ENCODE results near the gene COPS8.

Gene COPS8

DNA sequence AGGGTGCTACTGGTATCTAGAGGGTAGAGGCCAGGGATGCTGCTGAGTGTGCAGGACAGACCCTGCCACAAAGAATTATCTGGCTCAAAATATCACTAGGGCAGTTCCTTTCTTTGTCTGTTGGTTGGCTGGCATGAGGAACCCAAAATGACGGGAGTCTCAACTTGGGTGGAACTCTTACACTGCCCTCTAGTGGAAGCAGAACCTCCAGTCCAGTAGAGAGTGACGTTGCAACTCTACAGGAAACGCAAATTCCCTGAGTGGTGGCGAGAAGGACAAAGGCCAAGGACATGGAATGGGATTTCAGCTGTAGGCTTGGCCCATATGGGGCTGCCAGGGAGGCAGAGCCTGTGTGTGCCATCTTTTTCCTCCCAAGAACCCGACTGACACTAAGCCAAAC, 47.1 kb downstream of the COPS8 start:
- no peak for DNase-seq

DNA sequence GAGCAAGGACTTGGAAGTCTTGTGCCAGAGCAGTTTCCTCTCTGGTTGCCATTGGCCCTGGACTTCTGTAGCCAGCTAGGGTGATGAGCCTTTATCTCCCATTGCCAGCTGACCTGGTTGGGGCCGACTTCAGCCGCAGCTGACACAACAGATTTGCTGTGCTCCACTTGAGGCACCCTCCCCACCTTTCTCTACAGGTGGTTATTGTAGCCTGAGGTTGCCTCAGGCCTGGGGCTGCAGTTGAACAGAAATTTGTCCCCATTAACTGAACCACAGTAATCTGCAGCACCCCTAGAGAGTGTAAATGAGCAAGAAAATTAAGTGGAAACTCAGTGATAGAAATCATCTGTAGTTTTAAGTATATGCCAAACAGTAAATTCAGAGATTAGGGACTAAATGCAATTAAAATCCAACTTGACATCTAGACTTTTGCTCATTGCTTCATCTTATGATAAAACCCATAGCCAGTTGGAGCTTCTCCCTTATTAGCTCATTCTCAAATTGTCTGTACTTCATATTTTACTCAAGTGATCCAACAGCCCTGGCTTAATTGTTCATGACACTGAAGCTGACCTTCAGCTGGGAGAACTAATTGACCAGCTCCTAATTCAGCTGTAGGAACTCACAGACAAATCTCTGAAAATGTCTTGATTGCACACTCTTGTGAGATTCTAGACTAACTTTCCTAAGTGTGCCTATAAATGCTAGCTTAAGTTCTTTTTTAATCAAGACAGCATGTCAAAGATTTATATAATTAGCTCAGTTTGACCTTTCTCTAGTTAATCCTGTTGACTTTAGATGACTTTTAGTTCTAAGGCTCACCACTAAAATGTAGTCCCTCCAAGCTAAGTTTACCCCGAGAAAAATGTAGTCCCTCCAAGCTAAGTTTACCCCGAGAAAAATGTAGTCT, 48.9 kb downstream of the COPS8 start:
- DNase-seq, result no peak

DNA sequence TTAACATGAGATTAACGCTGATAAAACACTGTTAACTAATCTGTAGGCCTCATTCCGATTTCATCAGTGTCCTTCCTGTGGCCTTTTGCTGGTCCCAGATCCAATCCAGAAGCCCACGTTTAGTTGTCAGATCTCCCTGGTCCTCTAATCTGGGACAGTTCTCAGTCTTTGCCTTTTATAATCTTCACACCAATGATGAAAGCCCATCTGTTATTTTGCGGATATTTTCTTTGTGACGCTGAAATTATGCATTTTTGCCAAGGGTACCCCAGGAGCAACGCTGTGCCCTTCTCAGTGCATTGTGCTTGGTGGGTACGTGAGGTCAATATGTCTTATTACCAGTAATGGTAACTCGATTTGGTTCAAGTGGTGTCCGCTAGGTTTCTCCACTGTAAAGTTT, 51.1 kb downstream of the COPS8 start:
- DNase-seq, result no peak

DNA sequence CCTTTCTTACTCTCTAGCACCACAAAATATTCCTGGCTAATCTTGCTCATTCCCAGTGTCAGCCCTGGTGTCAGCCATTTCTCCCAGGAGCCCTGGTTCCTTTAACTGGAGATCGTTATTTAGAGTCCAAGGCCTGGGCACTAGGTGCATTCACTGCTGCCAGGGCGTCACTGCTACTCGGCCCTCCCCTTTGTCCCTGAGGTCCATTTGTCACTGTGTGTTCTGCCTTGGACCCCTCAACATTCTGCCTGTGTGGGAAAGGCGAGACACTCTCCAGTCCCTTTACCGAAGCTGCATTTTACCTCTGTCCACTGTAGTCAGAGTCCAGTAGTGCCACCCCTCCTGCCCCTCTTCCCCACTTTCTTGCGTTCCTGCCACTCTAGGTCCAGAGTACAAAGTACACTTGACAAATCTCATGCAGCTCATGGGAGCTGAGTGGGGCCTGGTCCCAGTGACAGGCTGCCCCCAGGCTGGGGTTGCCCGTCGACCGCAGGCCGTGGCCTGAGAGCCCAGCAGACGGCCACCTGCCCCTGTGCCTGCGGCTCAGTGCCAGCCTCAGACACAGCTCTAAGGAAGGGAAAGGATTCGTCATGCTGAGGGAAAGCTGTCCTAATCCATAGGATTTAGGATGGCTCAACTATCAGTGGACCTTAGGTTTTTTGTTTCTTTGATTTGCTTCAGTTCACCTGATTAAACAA, 52.1 kb downstream of the COPS8 start:
- no peak for DNase-seq

DNA sequence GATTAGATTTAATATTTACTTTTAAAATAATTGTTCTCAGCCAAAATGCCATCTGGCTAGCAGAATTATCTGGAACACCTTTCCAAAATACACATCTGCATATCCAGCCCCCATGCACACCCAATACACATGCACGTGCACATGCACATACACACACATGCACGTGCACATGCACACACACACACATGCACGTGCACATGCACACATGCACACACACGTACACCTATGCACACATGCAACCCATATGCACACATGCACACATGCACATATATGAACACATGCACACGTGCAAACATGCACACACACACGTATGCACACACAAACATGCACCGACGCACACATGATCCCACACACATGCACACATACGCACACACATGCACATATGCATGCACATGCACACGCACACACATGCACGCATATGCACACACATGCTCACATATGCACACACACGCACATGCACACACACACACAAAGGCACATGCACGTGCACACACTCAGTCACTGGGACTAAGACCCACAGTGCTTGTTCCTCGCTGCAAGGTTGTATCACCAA, 53.5 kb downstream of the COPS8 start:
- DNase-seq, result no peak

DNA sequence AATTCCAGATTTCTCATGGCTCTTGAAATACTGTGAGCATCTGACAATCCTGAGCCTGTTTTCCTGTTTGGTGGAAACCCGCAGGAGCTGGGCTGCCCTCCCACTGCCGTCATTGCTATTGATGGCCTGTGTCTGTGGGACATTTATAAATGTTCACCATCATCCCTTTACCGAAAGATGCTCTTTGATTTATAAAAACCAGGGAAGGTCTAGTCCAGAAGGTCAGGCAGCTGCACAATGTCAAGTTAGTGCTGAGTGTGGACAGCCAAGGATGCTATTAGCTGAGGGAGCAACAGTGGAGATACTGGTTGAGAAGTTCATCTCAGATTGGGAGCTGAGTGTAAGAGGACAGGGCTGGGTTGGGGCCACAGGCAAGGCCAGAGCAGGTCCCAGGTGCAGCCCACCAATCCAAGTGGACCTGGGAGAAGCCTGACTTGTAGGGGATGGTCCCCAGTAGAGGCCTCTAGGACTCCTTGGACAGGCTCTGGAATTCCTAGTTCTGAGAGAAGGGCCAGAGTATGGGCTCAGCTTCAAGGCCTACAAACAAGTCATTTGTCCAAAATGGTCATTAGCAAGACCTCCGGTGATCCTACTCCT, 55.1 kb downstream of the COPS8 start:
- DNase-seq, result no peak

DNA sequence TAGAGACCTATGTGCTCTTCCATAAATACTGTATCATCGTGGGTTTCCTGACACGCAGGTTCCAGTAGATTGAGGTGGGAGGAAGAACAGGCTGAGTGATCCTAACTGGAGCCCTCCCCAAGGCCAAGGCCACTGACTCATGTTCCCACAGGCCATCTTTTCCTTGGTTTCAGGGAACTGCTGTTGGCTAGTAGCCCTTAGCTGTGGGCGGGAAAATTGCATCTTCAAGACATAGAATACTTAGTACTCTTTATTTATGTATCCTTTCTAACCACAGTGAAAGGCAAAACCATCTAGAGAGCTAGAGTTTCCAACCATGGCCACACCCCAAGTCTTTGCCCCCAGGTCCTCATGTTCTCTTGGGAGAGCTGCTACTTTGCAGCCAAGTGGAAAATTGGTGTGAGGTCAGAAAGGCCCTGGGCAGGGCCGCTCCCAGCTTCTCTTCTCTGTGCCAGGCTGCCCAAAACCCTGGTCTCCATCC, 55.9 kb downstream of the COPS8 start:
- DNase-seq, result no peak

DNA sequence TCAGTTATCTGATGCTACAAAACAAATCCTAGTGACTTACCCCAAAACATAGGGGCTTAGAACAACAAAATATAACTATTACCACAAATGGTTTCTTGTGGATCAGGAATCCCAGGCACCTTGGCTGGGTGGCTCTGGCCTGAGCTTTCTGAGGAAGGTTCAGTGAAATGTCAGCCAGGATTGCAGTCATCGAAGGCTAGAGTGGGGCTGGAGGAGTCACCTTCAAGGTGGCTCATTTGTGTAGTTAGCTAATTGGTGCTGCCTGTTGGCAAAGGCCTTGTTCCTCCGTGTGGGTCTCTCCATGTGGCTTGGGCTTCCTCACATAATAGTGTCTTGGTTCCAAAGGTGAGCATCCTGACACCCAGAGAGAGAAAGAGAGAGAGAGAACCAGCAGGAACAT, 57.4 kb downstream of the COPS8 start:
- DNase-seq, result no peak

DNA sequence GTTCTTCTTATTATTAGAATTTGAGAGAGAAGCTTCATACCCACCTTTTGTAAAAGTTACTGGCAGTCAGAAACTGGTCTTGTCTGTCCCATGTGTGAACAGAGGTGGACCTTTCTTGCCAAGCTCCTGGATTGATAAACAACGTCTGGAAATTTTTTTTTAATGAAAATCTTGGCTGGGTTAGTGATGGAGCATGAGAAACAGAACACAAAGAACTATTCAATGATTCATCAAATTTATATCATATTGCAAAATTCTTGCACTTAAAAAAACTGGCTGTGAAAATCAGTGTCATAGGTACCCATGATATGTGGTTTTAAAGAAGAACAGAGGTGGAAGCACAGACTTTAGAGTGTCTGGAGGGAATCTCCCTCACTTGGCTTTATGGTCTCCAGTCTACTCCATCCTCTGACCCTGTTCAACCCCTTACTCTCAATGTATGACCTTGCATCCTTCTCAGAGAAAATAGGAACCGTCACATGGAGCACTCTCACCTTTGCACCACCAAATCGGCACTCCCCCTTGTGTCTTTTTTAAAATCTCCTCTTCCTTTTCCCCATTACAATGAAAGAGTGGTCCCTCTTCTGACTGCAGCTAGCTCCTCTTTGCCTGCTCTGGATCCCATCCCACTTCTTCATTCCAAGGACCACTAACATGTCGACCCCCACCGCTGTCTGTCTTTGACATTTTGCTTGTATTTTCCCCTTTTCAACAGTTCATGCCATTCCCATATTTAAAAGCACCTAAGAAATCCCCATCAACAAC, 58.2 kb downstream of the COPS8 start:
- DNase-seq, result no peak

DNA sequence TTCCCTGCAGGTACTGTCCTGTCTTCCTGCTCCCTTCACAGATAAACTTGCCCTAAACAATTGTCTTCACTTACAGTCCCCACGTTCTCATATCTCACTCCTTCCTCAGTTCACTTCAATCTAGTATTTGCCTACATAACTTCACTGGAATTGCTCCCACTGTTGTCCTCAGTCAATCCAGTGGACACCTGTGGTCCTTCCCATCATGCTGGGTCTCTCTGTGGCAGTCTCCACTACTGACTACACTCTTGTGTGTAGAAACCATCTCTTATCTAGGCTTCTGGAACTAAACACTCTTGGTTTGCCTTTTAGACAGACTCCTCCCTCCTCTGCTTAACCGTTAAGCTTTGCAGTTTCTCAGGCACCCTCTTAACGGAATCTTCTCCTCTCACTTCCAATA, 58.8 kb downstream of the COPS8 start:
- DNase-seq, result no peak

DNA sequence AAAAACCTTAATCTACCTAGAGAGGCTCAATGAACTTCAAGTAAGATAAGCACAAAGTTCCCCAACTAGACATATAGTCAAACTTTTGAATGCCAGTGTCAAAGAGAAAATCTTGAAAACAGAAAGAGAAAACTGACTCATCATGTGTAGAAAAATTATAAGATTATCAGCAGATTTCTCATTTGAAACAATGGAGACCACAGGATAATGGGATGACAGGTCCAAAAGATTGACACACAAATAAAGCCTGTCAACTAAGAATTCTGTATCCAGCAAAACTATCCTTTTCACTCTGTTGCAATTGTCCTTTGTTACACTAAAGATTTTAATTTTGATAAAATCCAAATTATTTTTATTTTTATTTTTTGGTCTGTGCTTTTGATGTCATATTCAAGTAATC, 61.6 kb downstream of the COPS8 start:
- DNase-seq, result no peak

DNA sequence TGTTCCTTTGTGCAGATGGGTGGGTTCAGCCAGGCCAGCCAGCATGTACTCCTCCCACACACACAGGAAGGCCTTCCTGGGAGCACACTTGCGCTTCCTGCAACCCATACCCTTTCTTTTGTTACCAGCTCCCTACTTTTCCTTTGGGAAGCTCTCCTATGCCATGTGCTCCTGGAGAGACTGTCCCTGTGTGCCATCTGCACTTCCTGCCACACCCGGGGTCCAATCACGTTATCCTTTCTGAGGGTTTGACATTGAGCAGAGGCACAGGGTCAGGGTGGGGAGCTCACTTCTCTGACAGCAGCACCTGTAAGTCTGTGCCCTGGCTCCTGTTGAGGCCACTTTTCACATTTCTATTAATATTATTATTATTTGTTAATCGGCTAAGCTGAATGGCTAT, 62.9 kb downstream of the COPS8 start:
- no peak for DNase-seq

DNA sequence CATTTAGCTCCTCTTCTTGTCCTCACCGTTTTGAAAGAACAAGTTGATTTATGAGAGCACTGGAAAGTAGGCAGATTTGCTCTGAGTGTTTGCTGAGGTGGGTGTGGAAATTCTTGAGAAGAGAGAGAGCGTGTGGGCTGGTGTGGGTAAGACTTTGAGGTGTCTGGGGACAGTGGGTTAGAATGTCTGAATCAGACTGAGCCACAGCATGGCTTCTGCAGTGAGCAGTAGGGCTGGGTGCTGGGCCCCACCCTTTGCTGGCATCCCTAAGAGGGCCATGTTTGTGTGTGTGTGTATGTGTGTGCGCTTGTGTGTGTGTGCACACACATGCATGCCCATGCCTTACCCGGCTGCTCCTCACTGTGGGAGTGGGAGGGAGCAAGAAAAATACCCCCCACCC, 63.7 kb downstream of the COPS8 start:
- DNase-seq, result peak in 1 of 5 experiments; percentile 31

Data from T-helper 2 cell (primary cell).